Measurements from ENCODE around the gene BARX2. TPM values are rescaled to one million over a fixed set of nuclear protein-coding genes. Genes with fewer than 3 reads are reported as not detected.

Gene BARX2
- total and polyA plus RNA-seq, 2 donors (not counting 1 experiment from before 2014, with no cell fraction given) = not detected

- intact Hi-C loops (cut with micrococcal nuclease) = no loop called here
- H3K79me2 ChIP-seq (ENCODE audit: control insufficient read depth, insufficient read depth, low read length) = no peaks in the 10 kb centered on the region
- H3K36me3 ChIP-seq (replicated peaks in 1 of 2; ENCODE audit: control extremely low read depth in 1 of 2, control insufficient read depth in 1 of 2, extremely low read depth in 1 of 2, insufficient read depth in 2 of 2, low read length in 1 of 2) = no peaks in the 10 kb centered on the region
- no peaks in the 10 kb centered on the region for H3K9me3 ChIP-seq (ENCODE audit: control extremely low read depth in 1 of 3, control insufficient read depth in 2 of 3, insufficient read depth in 1 of 3, low read length in 2 of 3)
- no peaks in the 10 kb centered on the region for H3K9me3 Mint-ChIP-seq (ENCODE audit: insufficient read depth)
- 83% methylated on average over 5 of the region's 8 CpGs for WGBS (ENCODE audit: insufficient coverage)
- ATAC-seq (ENCODE audit: low read depth) (no peak), DNase-seq (no peak)
- H3K27me3 Mint-ChIP-seq = no peaks in the 10 kb centered on the region
- H3K9ac ChIP-seq (ENCODE audit: low read length) = no peak overlapping the region
- no peaks in the 10 kb centered on the region for H4K20me1 ChIP-seq (ENCODE audit: control insufficient read depth, insufficient read depth, low read length, poor library complexity, severe bottlenecking)
- H3K4me3 Mint-ChIP-seq = no peak overlapping the region
- ChIA-PET POLR2A (no interaction called here), CTCF (no interaction called here)
- no peak overlapping the region for H3K4me2 ChIP-seq (replicated peaks; ENCODE audit: low read depth, low read length, poor library complexity, severe bottlenecking)
- H3K4me1 Mint-ChIP-seq = no peaks in the 10 kb centered on the region
- no peak overlapping the region for H3K27ac Mint-ChIP-seq
- H3K4me3 ChIP-seq (ENCODE audit: control extremely low read depth in 1 of 5, extremely low read depth in 1 of 5, insufficient read depth in 1 of 5, low read depth in 2 of 5, low read length in 4 of 5) = no peak overlapping the region
- H3K27me3 ChIP-seq (replicated peaks in 1 of 4; ENCODE audit: control extremely low read depth in 1 of 4, control insufficient read depth in 3 of 4, insufficient read depth in 4 of 4, low read length in 3 of 4) = no peaks in the 10 kb centered on the region
- H2AFZ ChIP-seq (ENCODE audit: insufficient read depth, low read depth, low read length, poor library complexity, severe bottlenecking) = no peak overlapping the region
- no peak for TF ChIP-seq EZH2 (IDR thresholded peaks at IDR 0.05; ENCODE audit: borderline replicate concordance, insufficient read depth, low read depth, low read length, poor library complexity, severe bottlenecking)
- no peak for TF ChIP-seq CTCF (IDR thresholded peaks at IDR 0.05)
- no peaks in the 10 kb centered on the region for H3K4me1 ChIP-seq (ENCODE audit: control insufficient read depth in 2 of 2, insufficient read depth in 2 of 2, low read length in 2 of 2)
- H3K27ac ChIP-seq (ENCODE audit: low read length in 2 of 2) = no peak overlapping the region
Observed at GRCh38 chr11:129440028-129440713, 64.5 kb downstream of the BARX2 start.

GRCh38 chr11:129442171-129442570 is 66.5 kb downstream of the BARX2 start:
- Histone ChIP-seq H3K9ac (ENCODE audit: low read length) (no peak overlapping the region), H3K9me3 (ENCODE audit: control extremely low read depth in 1 of 3, control insufficient read depth in 2 of 3, insufficient read depth in 1 of 3, low read length in 2 of 3) (no peaks in the 10 kb centered on the region), H3K4me2 (replicated peaks; ENCODE audit: low read depth, low read length, poor library complexity, severe bottlenecking) (no peak overlapping the region), H4K20me1 (ENCODE audit: control insufficient read depth, insufficient read depth, low read length, poor library complexity, severe bottlenecking) (no peaks in the 10 kb centered on the region), H3K36me3 (replicated peaks in 1 of 2; ENCODE audit: control extremely low read depth in 1 of 2, control insufficient read depth in 1 of 2, extremely low read depth in 1 of 2, insufficient read depth in 2 of 2, low read length in 1 of 2) (no peaks in the 10 kb centered on the region), H3K27ac (ENCODE audit: low read length in 2 of 2) (no peak overlapping the region), H3K27me3 (replicated peaks in 1 of 4; ENCODE audit: control extremely low read depth in 1 of 4, control insufficient read depth in 3 of 4, insufficient read depth in 4 of 4, low read length in 3 of 4) (no peaks in the 10 kb centered on the region), H3K4me3 (ENCODE audit: control extremely low read depth in 1 of 5, extremely low read depth in 1 of 5, insufficient read depth in 1 of 5, low read depth in 2 of 5, low read length in 4 of 5) (no peak overlapping the region), H3K79me2 (ENCODE audit: control insufficient read depth, insufficient read depth, low read length) (no peaks in the 10 kb centered on the region), H3K4me1 (ENCODE audit: control insufficient read depth in 2 of 2, insufficient read depth in 2 of 2, low read length in 2 of 2) (no peaks in the 10 kb centered on the region), H2AFZ (ENCODE audit: insufficient read depth, low read depth, low read length, poor library complexity, severe bottlenecking) (no peak overlapping the region)
- 83% methylated on average over 7 of the region's 7 CpGs for WGBS (ENCODE audit: insufficient coverage)
- Mint-ChIP-seq H3K4me3 (no peak overlapping the region), H3K27me3 (no peaks in the 10 kb centered on the region), H3K4me1 (no peaks in the 10 kb centered on the region), H3K9me3 (ENCODE audit: insufficient read depth) (no peaks in the 10 kb centered on the region), H3K27ac (no peak overlapping the region)
- no peak for DNase-seq
- no peak for TF ChIP-seq CTCF (IDR thresholded peaks at IDR 0.05)
- TF ChIP-seq EZH2 (IDR thresholded peaks at IDR 0.05; ENCODE audit: borderline replicate concordance, insufficient read depth, low read depth, low read length, poor library complexity, severe bottlenecking) = no peak
- ChIA-PET CTCF (no interaction called here), POLR2A (no interaction called here)
- intact Hi-C loops (cut with micrococcal nuclease) = no loop called here
- no peak for ATAC-seq (ENCODE audit: low read depth)
